WTC11 (cell line): Measurements from ENCODE around the gene KRT6B. TPM values are rescaled to one million over a fixed set of nuclear protein-coding genes. Genes with fewer than 3 reads are reported as not detected.

Experiments
- ATAC-seq: fragments of 200-7000 bp; cut with Tn5 transposase; 2 replicates; pipeline ENCODE4 v1.10.0; 2021; ENCODE audit warnings: mild to moderate bottlenecking, moderate library complexity
- CTCF ChIA-PET: fragments of 300-600 bp; sonication (Branson Sonifier 250); formaldehyde crosslinking; loops from one replicate; lab custom pipeline; 2021; ENCODE audit warnings: antibody characterized with exemption; lab: Charles Lee
- POLR2A ChIA-PET: fragments of 350-600 bp; sonication (Branson Sonifier 250); formaldehyde crosslinking; loops from one replicate; lab custom pipeline; 2021; ENCODE audit warnings: antibody characterized with exemption; lab: Charles Lee
- DNase-seq: peaks from one replicate; pipeline ENCODE4 v3.0.0; 2021; ENCODE audit warnings: low spot score
- H3K27ac Mint-ChIP-seq: 2 replicates; pipeline ENCODE4 v1.8.0; 2021; ENCODE audit warnings: mixed read lengths
- H3K27me3 Mint-ChIP-seq: 2 replicates; pipeline ENCODE4 v1.8.0; 2021; ENCODE audit warnings: low read depth, mild to moderate bottlenecking, moderate library complexity, mixed read lengths
- H3K36me3 Mint-ChIP-seq: 2 replicates; pipeline ENCODE4 v1.8.0; 2021; ENCODE audit warnings: mixed read lengths
- H3K4me1 Mint-ChIP-seq: 2 replicates; pipeline ENCODE4 v1.8.0; 2022; ENCODE audit warnings: mixed read lengths
- H3K4me3 Mint-ChIP-seq: 2 replicates; pipeline ENCODE4 v1.8.0; 2021; ENCODE audit warnings: mild to moderate bottlenecking, moderate library complexity, mixed read lengths
- H3K9me3 Mint-ChIP-seq: 2 replicates; pipeline ENCODE4 v1.8.0; 2021; ENCODE audit warnings: mixed read lengths
- AR ChIP-seq: fragments of 250-450 bp; sonication (Bioruptor Pico); IDR thresholded peaks from 2 replicates; pipeline ENCODE4 v1.9.0; 2021; ENCODE audit warnings: mild to moderate bottlenecking
- ARID4B ChIP-seq: sonication (generic); formaldehyde crosslinking; IDR thresholded peaks from 2 replicates; pipeline ENCODE4 v1.8.0; 2023; ENCODE audit warnings: missing genetic modification reagents, mild to moderate bottlenecking, borderline replicate concordance
- E2F5 ChIP-seq: sonication (generic); formaldehyde crosslinking; IDR thresholded peaks from 2 replicates; pipeline ENCODE4 v1.8.1; 2022; ENCODE audit warnings: mild to moderate bottlenecking, moderate library complexity, missing genetic modification reagents
- FOXJ3 ChIP-seq: sonication (generic); formaldehyde crosslinking; IDR thresholded peaks from 2 replicates; pipeline ENCODE4 v1.9.0; 2021; ENCODE audit warnings: missing genetic modification reagents, mild to moderate bottlenecking, borderline replicate concordance
- HMGXB4 ChIP-seq: sonication (generic); formaldehyde crosslinking; IDR thresholded peaks from 2 replicates; pipeline ENCODE4 v1.8.1; 2023; ENCODE audit warnings: mild to moderate bottlenecking, moderate library complexity, missing genetic modification reagents
- PREB ChIP-seq: sonication (generic); formaldehyde crosslinking; IDR thresholded peaks from 2 replicates; pipeline ENCODE4 v1.8.1; 2022; ENCODE audit warnings: mild to moderate bottlenecking, missing genetic modification reagents, moderate library complexity, borderline replicate concordance
- RORB ChIP-seq: fragments of 250-450 bp; sonication (Bioruptor Pico); IDR thresholded peaks from 2 replicates; pipeline ENCODE4 v1.9.0; 2021; ENCODE audit warnings: mild to moderate bottlenecking
- TEAD1 ChIP-seq: sonication (generic); formaldehyde crosslinking; IDR thresholded peaks from 2 replicates; pipeline ENCODE4 v1.8.0; 2022; ENCODE audit warnings: mild to moderate bottlenecking, missing genetic modification reagents
- ZBTB21 ChIP-seq: sonication (generic); formaldehyde crosslinking; IDR thresholded peaks from 2 replicates; pipeline ENCODE4 v1.8.1; 2023; ENCODE audit warnings: mild to moderate bottlenecking, missing genetic modification reagents, borderline replicate concordance
- ZNF317 ChIP-seq: sonication (generic); formaldehyde crosslinking; IDR thresholded peaks from 2 replicates; pipeline ENCODE4 v1.8.1; 2023; ENCODE audit warnings: low read depth, mild to moderate bottlenecking, moderate library complexity, missing genetic modification reagents, borderline replicate concordance
- total RNA-seq: library from RNA; stranded (reverse); gene quantifications from 3 replicates; pipeline ENCODE4 v1.2.3, GENCODE V29; 2021

KRT6B gene
- total RNA-seq, 1 experiment from 2014 or later, result not detected

GRCh38 chr12:52441320-52441911, 10.5 kb downstream of the KRT6B start:
- H3K4me3 Mint-ChIP-seq, result no peak overlapping the region
- H3K27ac Mint-ChIP-seq, result no peak overlapping the region

More at GRCh38 chr12:52441320-52441911, 10.5 kb downstream of the KRT6B start:
- ChIA-PET POLR2A (no interaction called here), CTCF (interaction anchor here (1.3 to 1.9 kb wide), 3 partner anchors 18 to 539 kb away, joined by 3 to 6 read pairs (median 6); no protein-coding TSS in a partner anchor)
- TF ChIP-seq E2F5 (CRISPR knock-in tag), result no peak
- TF ChIP-seq AR (CRISPR knock-in tag), result no peak
- TF ChIP-seq PREB, result no peak
- TF ChIP-seq TEAD1 (CRISPR knock-in tag), result no peak
- TF ChIP-seq RORB (CRISPR knock-in tag), result no peak
- TF ChIP-seq ZNF317, result no peak
- TF ChIP-seq ZBTB21, result no peak
- no peak for TF ChIP-seq ARID4B (CRISPR knock-in tag)
- no peak for TF ChIP-seq HMGXB4 (CRISPR knock-in tag)
- no peak for TF ChIP-seq FOXJ3 (CRISPR knock-in tag)
- Mint-ChIP-seq H3K4me1 (peaks cover 22% of the 10 kb centered on the region), H3K9me3 (no peaks in the 10 kb centered on the region), H3K36me3 (no peaks in the 10 kb centered on the region), H3K27me3 (no peaks in the 10 kb centered on the region)
- no peak for DNase-seq
- no peak for ATAC-seq
